ENCODE measurements around the gene ALDH9A1.

DNA sequence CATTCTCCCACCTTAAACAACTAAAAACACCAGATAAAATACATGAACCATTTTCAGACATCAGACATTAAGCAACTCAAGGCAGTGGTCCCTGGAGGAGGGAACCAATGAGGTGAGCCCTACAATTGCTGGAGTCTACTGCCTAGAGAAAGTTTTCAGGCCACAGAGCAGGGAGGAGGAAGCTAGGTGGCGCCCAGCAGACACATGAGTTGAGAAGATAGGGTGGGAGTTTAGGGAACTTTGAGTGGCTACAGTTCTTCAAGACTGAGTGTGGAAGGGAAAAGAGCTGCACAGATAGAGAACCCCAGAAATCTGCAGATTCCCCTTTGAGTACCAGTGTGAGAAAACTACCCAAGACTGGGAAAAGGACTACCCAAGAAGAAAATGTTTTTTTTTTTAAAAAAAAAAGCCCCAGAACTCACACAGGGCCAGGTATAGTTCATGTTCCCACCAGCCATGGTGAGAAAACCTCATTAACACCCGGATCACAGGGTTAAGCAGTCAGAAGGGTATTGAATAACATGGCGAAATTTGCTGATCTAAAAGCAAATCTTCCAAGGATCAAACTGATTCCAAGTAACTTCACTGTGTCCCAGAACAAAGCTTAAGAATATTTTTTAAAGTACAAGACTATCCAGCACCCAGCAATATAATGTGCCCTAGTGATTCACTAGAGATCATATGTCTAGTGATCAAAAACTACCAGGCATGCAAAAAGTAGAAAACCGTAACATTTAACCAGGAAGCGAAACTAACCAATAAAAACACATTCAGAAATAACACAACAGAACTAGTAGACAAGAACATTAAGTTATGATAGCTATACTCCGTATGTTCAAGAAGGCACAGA, 12.0 kb downstream of the ALDH9A1 start:
- TF ChIP-seq POLR2A (IDR thresholded peaks at IDR 0.05) (no peak), POLR2AphosphoS5 (IDR thresholded peaks at IDR 0.05) (no peak)

Measured in stomach (tissue), 4 donors.